SIG-M5 (cell line): ENCODE results near the gene USP17L22.
"Not testable (repeated sequence)": the region's sequence is repeated elsewhere in the genome, so short reads cannot be mapped to it uniquely, and the experiment has no call there.

ENCODE experiments used
- DNase-seq: peaks from one replicate; lab custom pipeline; 2025; lab: John Stamatoyannopoulos, UW

The USP17L22 gene

GRCh38 chr4:9267319-9267718 lies at the start of gene USP17L22:
Gene USP17L22 (plus strand): TSS chr4:9267619. CDS start chr4:9267619, 0 bp downstream.
- DNase-seq: not testable (repeated sequence)

DNA sequence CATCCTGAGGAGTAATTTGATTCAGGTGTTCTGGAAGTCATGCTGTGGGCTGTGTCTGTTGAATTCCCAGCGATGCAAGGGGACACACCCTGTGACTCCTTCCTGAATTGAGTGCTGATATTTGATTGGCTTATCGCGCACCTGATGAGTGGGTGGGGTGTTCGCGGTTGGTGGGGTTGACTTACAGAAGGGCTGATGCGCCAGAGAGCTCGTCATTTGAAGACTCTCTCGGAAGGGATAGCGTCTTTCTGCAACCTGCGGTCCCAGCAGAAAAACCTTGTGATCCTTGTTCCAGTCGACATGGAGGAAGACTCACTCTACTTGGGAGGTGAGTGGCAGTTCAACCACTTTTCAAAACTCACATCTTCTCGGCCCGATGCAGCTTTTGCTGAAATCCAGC lies 47.6 kb upstream of the USP17L22 start, which contains the start of gene USP17L12:
Gene USP17L12, plus strand, starts transcription at position 301 of the 400 bp plus-strand sequence. Its CDS starts 0 bp downstream, at position 301.
- not testable (repeated sequence) for DNase-seq

GRCh38 chr4:9224596-9224995 lies 42.8 kb upstream of the USP17L22 start, which contains the start of gene USP17L13:
Gene USP17L13 (plus strand): TSS chr4:9224896. CDS start chr4:9224896, 0 bp downstream.
- not testable (repeated sequence) for DNase-seq

DNA sequence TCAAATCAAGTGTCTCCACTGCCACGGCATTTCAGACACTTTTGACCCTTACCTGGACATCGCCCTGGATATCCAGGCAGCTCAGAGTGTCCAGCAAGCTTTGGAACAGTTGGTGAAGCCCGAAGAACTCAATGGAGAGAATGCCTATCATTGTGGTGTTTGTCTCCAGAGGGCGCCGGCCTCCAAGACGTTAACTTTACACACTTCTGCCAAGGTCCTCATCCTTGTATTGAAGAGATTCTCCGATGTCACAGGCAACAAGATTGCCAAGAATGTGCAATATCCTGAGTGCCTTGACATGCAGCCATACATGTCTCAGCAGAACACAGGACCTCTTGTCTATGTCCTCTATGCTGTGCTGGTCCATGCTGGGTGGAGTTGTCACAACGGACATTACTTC lies 37.2 kb upstream of the USP17L22 start:
- DNase-seq: not testable (repeated sequence)

- DNase-seq: not testable (repeated sequence)
Observed at GRCh38 chr4:9234085-9234484, 33.3 kb upstream of the USP17L22 start, which contains the start of gene USP17L15. Gene USP17L15 (plus strand): TSS chr4:9234385. CDS start chr4:9234385, 0 bp downstream.

DNA sequence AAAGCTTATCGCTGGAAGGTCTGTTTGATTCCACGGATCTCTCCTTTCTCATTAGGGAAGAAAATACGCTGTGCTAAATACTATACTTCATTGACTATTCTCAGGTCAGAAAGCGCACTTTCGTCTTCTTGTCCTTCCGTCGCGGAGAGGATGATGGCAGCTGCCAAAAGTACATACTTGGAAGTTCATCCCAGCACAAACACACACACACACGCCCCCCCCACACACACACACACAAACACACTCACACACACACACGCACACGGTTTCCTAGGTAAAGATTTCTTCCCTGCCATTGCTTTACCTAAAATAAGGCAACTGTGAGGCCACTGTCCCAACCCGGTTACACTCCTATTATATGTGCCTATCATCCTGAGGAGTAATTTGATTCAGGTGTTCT lies 29.0 kb upstream of the USP17L22 start:
- not testable (repeated sequence) for DNase-seq

DNA sequence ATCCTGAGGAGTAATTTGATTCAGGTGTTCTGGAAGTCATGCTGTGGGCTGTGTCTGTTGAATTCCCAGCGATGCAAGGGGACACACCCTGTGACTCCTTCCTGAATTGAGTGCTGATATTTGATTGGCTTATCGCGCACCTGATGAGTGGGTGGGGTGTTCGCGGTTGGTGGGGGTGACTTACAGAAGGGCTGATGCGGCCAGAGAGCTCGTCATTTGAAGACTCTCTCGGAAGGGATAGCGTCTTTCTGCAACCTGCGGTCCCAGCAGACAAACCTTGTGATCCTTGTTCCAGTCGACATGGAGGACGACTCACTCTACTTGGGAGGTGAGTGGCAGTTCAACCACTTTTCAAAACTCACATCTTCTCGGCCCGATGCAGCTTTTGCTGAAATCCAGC lies 23.8 kb upstream of the USP17L22 start, which contains the start of gene USP17L17:
Gene USP17L17, plus strand, starts transcription at position 301 of the 400 bp plus-strand sequence. Its CDS starts 0 bp downstream, at position 301.
- DNase-seq: not testable (repeated sequence)

DNA sequence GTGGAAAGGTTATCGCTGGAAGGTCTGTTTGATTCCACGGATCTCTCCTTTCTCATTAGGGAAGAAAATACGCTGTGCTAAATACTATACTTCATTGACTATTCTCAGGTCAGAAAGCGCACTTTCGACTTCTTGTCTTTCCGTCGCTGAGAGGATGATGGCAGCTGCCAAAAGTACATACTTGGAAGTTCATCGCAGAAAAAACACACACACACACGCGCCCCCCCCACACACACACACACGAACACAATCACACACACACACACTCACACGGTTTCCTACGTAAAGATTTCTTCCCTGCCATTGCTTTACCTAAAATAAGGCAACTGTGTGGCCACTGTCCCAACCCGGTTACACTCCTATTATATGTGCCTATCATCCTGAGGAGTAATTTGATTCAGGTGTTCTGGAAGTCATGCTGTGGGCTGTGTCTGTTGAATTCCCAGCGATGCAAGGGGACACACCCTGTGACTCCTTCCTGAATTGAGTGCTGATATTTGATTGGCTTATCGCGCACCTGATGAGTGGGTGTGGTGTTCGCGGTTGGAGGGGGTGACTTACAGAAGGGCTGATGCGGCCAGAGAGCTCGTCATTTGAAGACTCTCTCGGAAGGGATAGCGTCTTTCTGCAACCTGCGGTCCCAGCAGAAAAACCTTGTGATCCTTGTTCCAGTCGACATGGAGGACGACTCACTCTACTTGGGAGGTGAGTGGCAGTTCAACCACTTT lies 19.3 kb upstream of the USP17L22 start, which contains the start of gene USP17L18:
Gene USP17L18, plus strand, starts transcription at position 678 of the 728 bp plus-strand sequence. Its CDS starts 0 bp downstream, at position 678.
- DNase-seq: not testable (repeated sequence)

DNA sequence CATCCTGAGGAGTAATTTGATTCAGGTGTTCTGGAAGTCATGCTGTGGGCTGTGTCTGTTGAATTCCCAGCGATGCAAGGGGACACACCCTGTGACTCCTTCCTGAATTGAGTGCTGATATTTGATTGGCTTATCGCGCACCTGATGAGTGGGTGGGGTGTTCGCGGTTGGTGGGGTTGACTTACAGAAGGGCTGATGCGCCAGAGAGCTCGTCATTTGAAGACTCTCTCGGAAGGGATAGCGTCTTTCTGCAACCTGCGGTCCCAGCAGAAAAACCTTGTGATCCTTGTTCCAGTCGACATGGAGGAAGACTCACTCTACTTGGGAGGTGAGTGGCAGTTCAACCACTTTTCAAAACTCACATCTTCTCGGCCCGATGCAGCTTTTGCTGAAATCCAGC lies 14.3 kb upstream of the USP17L22 start, which contains the start of gene USP17L19:
Gene USP17L19, plus strand, starts transcription at position 301 of the 400 bp plus-strand sequence. Its CDS starts 0 bp downstream, at position 301.
- DNase-seq: not testable (repeated sequence)

DNA sequence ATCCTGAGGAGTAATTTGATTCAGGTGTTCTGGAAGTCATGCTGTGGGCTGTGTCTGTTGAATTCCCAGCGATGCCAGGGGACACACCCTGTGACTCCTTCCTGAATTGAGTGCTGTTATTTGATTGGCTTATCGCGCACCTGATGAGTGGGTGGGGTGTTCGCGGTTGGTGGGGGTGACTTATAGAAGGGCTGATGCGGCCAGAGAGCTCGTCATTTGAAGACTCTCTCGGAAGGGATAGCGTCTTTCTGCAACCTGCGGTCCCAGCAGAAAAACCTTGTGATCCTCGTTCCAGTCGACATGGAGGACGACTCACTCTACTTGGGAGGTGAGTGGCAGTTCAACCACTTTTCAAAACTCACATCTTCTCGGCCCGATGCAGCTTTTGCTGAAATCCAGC lies 9.6 kb upstream of the USP17L22 start, which contains the start of gene USP17L20:
Gene USP17L20, plus strand, starts transcription at position 301 of the 400 bp plus-strand sequence. Its CDS starts 0 bp downstream, at position 301.
- not testable (repeated sequence) for DNase-seq

DNA sequence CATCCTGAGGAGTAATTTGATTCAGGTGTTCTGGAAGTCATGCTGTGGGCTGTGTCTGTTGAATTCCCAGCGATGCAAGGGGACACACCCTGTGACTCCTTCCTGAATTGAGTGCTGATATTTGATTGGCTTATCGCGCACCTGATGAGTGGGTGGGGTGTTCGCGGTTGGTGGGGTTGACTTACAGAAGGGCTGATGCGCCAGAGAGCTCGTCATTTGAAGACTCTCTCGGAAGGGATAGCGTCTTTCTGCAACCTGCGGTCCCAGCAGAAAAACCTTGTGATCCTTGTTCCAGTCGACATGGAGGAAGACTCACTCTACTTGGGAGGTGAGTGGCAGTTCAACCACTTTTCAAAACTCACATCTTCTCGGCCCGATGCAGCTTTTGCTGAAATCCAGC lies 4.8 kb upstream of the USP17L22 start, which contains the start of gene USP17L21:
Gene USP17L21, plus strand, starts transcription at position 301 of the 400 bp plus-strand sequence. Its CDS starts 0 bp downstream, at position 301.
- DNase-seq: not testable (repeated sequence)

GRCh38 chr4:9271719-9272118 lies 4.3 kb downstream of the USP17L22 start:
- not testable (repeated sequence) for DNase-seq
